ENCODE measurements around the gene IRX6.

GRCh38 chr16:55275167-55275566, 48.8 kb upstream of the IRX6 start:
- TF ChIP-seq, protein P1, sequence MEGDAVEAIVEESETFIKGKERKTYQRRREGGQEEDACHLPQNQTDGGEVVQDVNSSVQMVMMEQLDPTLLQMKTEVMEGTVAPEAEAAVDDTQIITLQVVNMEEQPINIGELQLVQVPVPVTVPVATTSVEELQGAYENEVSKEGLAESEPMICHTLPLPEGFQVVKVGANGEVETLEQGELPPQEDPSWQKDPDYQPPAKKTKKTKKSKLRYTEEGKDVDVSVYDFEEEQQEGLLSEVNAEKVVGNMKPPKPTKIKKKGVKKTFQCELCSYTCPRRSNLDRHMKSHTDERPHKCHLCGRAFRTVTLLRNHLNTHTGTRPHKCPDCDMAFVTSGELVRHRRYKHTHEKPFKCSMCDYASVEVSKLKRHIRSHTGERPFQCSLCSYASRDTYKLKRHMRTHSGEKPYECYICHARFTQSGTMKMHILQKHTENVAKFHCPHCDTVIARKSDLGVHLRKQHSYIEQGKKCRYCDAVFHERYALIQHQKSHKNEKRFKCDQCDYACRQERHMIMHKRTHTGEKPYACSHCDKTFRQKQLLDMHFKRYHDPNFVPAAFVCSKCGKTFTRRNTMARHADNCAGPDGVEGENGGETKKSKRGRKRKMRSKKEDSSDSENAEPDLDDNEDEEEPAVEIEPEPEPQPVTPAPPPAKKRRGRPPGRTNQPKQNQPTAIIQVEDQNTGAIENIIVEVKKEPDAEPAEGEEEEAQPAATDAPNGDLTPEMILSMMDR (IDR thresholded peaks at IDR 0.05): no peak
- no peak for TF ChIP-seq POLR2A (IDR thresholded peaks at IDR 0.05)
